HepG2 (cell line): ENCODE data around the gene CD151. TPM values are rescaled to one million over a fixed set of nuclear protein-coding genes. Genes with fewer than 3 reads are reported as not detected.

Source experiments
- ATAC-seq: fragments of 200-7000 bp; cut with Tn5 transposase; 3 replicates; pipeline ENCODE4 v1.9.1; 2020; ENCODE audit warnings: mild to moderate bottlenecking, moderate library complexity
- BruUV-seq: library from RNA; stranded (reverse); fragments of 400-500 nt; replicated peaks from 2 replicates; lab custom pipeline; 2021; lab: Mats Ljungman, UMichigan
- CTCF ChIA-PET: fragments of 300-600 bp; formaldehyde crosslinking; extraction: SDS; loops from one replicate; lab custom pipeline; 2021; ENCODE audit warnings: low total read pairs, inconsistent platforms, low intra/inter-chr PET ratio; lab: Yijun Ruan, JAX
- POLR2A ChIA-PET: fragments of 350-600 bp; sonication (Branson Sonifier 250); formaldehyde crosslinking; loops from one replicate; lab custom pipeline; 2020; ENCODE audit warnings: antibody characterized with exemption, inconsistent platforms; lab: Yijun Ruan, JAX
- DNase-seq: peaks from one replicate; pipeline ENCODE4 v3.0.0-alpha.2; 2015; ENCODE audit warnings: low spot score
- FAIRE-seq: peaks from 3 replicates; lab custom pipeline; 2011; peaks lifted over from hg19 to GRCh38; lab: Jason Lieb, UNC
- H2AFZ ChIP-seq: one replicate; pipeline ENCODE4 v1.6.1; 2011; ENCODE audit warnings: low read length, inconsistent platforms
- H3K27ac ChIP-seq: fragments of 300-600 bp; 3 replicates; pipeline ENCODE4 v1.8.0; 2011; ENCODE audit warnings: mixed run types, mild to moderate bottlenecking, mixed read lengths, low read length, inconsistent platforms; ENCODE audit not compliant: insufficient read depth; ENCODE audit errors: extremely low read length
- H3K27me3 ChIP-seq, 2 experiments: fragments of 200-600 bp in 1 of 2; 2 replicates in 1 of 2; 3 replicates in 1 of 2; pipeline versions ENCODE4 v1.6.0 to v1.8.0; 2011; ENCODE audit warnings: low read length in 2 of 2, mild to moderate bottlenecking in 2 of 2, moderate library complexity in 2 of 2, inconsistent platforms in 1 of 2; ENCODE audit not compliant: insufficient read depth in 2 of 2, control insufficient read depth in 1 of 2
- H3K36me3 ChIP-seq, 2 experiments: fragments of 200-600 bp in 1 of 2; replicated peaks in 1 of 2; 2 replicates in 1 of 2; 3 replicates in 1 of 2; pipeline versions ENCODE4 v1.5.1 to v1.8.0; 2011; ENCODE audit warnings: low read length in 2 of 2, inconsistent platforms in 1 of 2; ENCODE audit not compliant: insufficient read depth in 2 of 2, control insufficient read depth in 1 of 2
- H3K4me1 ChIP-seq: 2 replicates; pipeline ENCODE4 v1.5.1; 2012; ENCODE audit warnings: low read length, inconsistent platforms; ENCODE audit not compliant: insufficient read depth
- H3K4me2 ChIP-seq: 2 replicates; pipeline ENCODE4 v1.6.0; 2011; ENCODE audit warnings: low read depth, low read length, inconsistent platforms
- H3K4me3 ChIP-seq, 3 experiments: fragments of 200-600 bp in 1 of 3; sonication (generic), shearing (Covaris generic) in 1 of 3; replicated peaks in 1 of 3; 2 replicates each; pipeline ENCODE4 v1.5.1; 2011 to 2016; ENCODE audit warnings: low read length in 3 of 3, inconsistent platforms in 2 of 3, low read depth in 2 of 3, mild to moderate bottlenecking in 2 of 3, control low read depth in 1 of 3, mixed read lengths in 1 of 3; ENCODE audit not compliant: insufficient read depth in 1 of 3
- H3K79me2 ChIP-seq: one replicate; pipeline ENCODE4 v1.6.1; 2011; ENCODE audit warnings: low read length, inconsistent platforms; ENCODE audit not compliant: insufficient read depth
- H3K9ac ChIP-seq: 2 replicates; pipeline ENCODE4 v1.6.0; 2011; ENCODE audit warnings: mild to moderate bottlenecking, low read depth, low read length, inconsistent platforms; ENCODE audit not compliant: insufficient read depth
- H3K9me3 ChIP-seq: 2 replicates; pipeline ENCODE4 v1.5.1; 2012; ENCODE audit warnings: mild to moderate bottlenecking, low read length
- H4K20me1 ChIP-seq: 2 replicates; pipeline ENCODE4 v1.6.0; 2011; ENCODE audit warnings: inconsistent platforms, mild to moderate bottlenecking, low read length, moderate library complexity; ENCODE audit not compliant: insufficient read depth
- DZIP1 ChIP-seq: sonication (generic); formaldehyde crosslinking; IDR thresholded peaks from 2 replicates; pipeline ENCODE4 v1.5.0; 2020; ENCODE audit warnings: mild to moderate bottlenecking, missing genetic modification reagents
- HNRNPL ChIP-seq: fragments of 200-400 bp; formaldehyde crosslinking; IDR thresholded peaks from 2 replicates; pipeline ENCODE4 v1.6.1; 2017; ENCODE audit warnings: mild to moderate bottlenecking, low read depth, low read length
- ZBTB10 ChIP-seq: sonication (generic); formaldehyde crosslinking; IDR thresholded peaks from 2 replicates; pipeline ENCODE4 v1.4.0; 2020; ENCODE audit warnings: missing genetic modification reagents, borderline replicate concordance
- ZNF44 ChIP-seq: sonication (generic); formaldehyde crosslinking; IDR thresholded peaks from 2 replicates; pipeline ENCODE4 v1.5.1; 2020; ENCODE audit warnings: mild to moderate bottlenecking, missing genetic modification reagents
- ZNF678 ChIP-seq: sonication (generic); formaldehyde crosslinking; IDR thresholded peaks from 2 replicates; pipeline ENCODE4 v1.4.0; 2020; ENCODE audit warnings: mild to moderate bottlenecking, missing genetic modification reagents
- whole genome bisulfite sequencing: methylation state at CpG from one replicate; pipeline ENCODE4 v1.1.6; 2017; ENCODE audit warnings: low lambda C conversion rate; 5-methylcytosine and 5-hydroxymethylcytosine counted together
- in situ Hi-C: cut with HindIII; loops from 2 replicates; pipeline ENCODE4 v1.10.0; 2017; ENCODE audit warnings: low pct_unique_long_range_greater_than_20kb; ENCODE audit not compliant: extremely low pct_ligation_motif_present
- intact Hi-C: fragments of 100-400 bp; cut with micrococcal nuclease; formaldehyde crosslinking; loops from one replicate; pipeline ENCODE4 v1.10.0; 2022; ENCODE audit not compliant: unreplicated experiment
- polyA plus RNA-seq, 8 experiments: library from polyadenylated mRNA; depleted of rRNA in 3 of 8; stranded (reverse) in 7 of 8; unstranded in 1 of 8; fragments of >200 nt; fragmentation: Illumina TruSeq in 4 of 8; extraction: Trizol in 4 of 8; gene quantifications; 2 replicates each; pipeline versions ENCODE4 v1.2.1 to v1.2.3, GENCODE V29; 2011 to 2016; ENCODE audit warnings: low read depth in 4 of 8, missing spikeins in 1 of 8, mixed read lengths in 1 of 8; ENCODE audit not compliant: insufficient read depth in 1 of 8
- total RNA-seq, 5 experiments: library from RNA; depleted of rRNA; stranded (reverse); fragments of >200 nt; fragmentation: Illumina TruSeq; extraction: Trizol; gene quantifications; 2 replicates each; pipeline ENCODE4 v1.2.3, GENCODE V29; 2016; ENCODE audit warnings: low read depth in 1 of 5

Gene CD151
- total and polyA plus RNA-seq, 2 of the 13 experiments (the other 11 are each of a cell fraction or from before 2014, with no cell fraction given), result 125 to 197 TPM

- TF ChIP-seq HNRNPL, result 0 out of 2 replicates have a peak, but pooled peaks have one; percentile 32
- TF ChIP-seq ZNF678, result 0 out of 2 replicates have a peak, but pooled peaks have one; percentile 3
- TF ChIP-seq ZNF44 (CRISPR knock-in tag), result no peak
These were observed 4.9 kb upstream of the CD151 start, which contains the start of gene CRACR2B (continued) for GRCh38 chr11:827897-828192.

- H3K4me3 ChIP-seq, result peak overlapping the region in 1 of 3 experiments; percentile 80; a peak in 1 of 6 replicates
- DNase-seq (no peak), FAIRE-seq (no peak), ATAC-seq (no peak)
- H3K27ac ChIP-seq, result no peak overlapping the region
- H3K4me2 ChIP-seq, result peak overlapping the region; percentile 91; the same call in 1 of the 2 replicates
- 82% methylated on average over 6 of the region's 21 CpGs for WGBS
- no peaks in the 10 kb centered on the region for H3K9me3 ChIP-seq
- no TSS peak for BruUV-seq
- intact Hi-C loops, result no loop called here
- peaks cover 2% of the 10 kb centered on the region for H3K79me2 ChIP-seq
- TF ChIP-seq ZBTB10 (CRISPR knock-in tag) (no peak), DZIP1 (CRISPR knock-in tag) (0 out of 2 replicates have a peak, but pooled peaks have one; percentile 10)
- no peak overlapping the region for H2AFZ ChIP-seq
- POLR2A ChIA-PET, result interaction anchor here (1.8 to 16.1 kb wide), 3 partner anchors 10 to 19 kb away, joined by 9 to 264 read pairs (median 141); partner anchors contain the start of genes PNPLA2, POLR2L, RPLP2 and TSPAN4
- in situ Hi-C loops, result no loop called here
- CTCF ChIA-PET, result no interaction called here
- no peaks in the 10 kb centered on the region for H3K27me3 ChIP-seq
- H3K4me1 ChIP-seq, result peaks cover 71% of the 10 kb centered on the region
- H3K9ac ChIP-seq, result no peak overlapping the region
- H3K36me3 ChIP-seq, result peaks cover 1 to 12% of the 10 kb centered on the region in 2 experiments; a peak in 2 of 5 replicates
- no peaks in the 10 kb centered on the region for H4K20me1 ChIP-seq
These were observed 4.1 kb upstream of the CD151 start for GRCh38 chr11:828506-829175.
